Stimulated activated CD8-positive, alpha-beta memory T cell treated with anti-CD3 and anti-CD28 coated beads, Interleukin-4, amount 100 ng/mL, for 1 hour (primary cell): ENCODE measurements around the gene INPP4A.

Experiments used
- DNase-seq, 2 donors: peaks; one replicate each; pipeline ENCODE4 v3.0.0-alpha.2; 2020; ENCODE audit warnings: low read depth in 2 of 2, low spot score in 1 of 2

Gene INPP4A

DNA sequence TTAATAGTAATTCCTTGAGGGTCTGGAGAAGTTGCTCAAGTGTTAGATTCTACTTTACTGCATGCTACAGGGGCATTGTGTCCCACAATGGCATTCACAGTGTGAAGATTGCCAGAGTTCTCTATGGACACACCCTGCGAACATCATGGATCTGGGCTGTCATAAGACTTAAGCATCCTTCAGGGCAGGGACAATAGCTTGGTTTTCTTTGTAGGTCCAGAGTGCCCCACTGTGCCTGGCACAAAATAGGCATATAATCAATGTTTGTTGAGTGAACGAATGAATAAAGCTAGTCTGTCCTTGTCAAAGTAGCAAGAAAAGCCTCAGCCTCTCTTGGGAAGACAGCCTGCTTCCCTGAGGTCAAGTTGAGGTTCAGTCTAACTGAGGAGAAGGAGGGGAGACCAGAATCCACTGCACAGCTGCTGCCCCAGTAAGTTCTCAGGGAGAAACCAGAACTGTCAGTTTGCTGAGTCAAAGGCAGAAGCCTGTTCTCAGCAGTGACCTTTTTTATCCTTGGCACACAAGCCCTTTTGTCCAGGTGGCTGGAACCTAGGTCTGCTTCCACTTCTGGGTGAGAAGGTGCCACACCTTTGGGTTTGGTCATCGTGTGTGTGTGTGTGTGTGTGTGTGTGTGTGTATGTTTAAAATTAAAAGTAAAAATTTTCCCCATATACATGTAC lies 15.0 kb downstream of the INPP4A start:
- DNase-seq, result no peak

DNA sequence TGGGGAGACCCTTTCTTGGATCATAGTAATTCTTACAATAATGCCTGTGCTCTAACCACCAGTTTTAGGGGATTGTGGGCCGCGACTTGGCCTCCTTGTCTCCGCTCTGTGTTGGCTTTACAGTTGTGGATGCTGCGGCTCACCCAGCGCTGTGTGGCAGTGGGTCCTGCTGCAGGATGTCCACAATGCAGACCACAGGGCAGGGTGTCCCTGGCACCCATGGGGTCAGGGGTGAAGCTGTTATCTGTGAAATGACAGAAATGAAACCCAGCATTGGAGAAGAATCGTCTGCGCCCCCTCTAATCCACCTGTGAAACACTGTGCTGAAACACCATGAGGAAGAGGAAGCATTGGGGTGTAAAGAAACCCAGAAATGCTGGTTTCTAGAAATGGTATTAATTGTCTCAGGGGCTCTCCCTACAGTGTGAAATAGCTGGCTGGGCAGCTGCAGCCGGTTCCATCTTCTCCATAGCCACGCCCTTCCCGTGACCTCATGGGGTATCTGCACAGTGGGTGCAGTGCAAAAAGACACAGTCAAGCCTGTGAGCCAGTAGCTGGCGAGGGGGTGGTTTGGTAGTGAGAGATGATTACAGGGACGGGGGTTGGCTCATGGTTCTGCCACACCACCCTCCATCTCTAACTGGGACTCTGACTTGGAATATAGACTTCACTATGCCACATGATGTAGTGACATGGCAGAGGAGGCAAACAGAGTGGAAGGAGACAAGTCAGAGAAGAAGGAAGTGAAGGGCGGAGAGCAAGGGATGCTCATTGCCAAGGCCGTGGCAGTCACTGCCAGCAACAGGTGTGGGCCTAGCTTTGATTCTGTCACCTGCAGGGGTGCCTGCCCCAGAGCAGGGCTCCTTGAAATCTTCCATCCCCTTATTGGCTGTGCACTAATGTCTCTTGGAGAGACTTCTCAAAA lies 16.2 kb downstream of the INPP4A start:
- peak in 1 of 2 donors; percentile 50 for DNase-seq

DNA sequence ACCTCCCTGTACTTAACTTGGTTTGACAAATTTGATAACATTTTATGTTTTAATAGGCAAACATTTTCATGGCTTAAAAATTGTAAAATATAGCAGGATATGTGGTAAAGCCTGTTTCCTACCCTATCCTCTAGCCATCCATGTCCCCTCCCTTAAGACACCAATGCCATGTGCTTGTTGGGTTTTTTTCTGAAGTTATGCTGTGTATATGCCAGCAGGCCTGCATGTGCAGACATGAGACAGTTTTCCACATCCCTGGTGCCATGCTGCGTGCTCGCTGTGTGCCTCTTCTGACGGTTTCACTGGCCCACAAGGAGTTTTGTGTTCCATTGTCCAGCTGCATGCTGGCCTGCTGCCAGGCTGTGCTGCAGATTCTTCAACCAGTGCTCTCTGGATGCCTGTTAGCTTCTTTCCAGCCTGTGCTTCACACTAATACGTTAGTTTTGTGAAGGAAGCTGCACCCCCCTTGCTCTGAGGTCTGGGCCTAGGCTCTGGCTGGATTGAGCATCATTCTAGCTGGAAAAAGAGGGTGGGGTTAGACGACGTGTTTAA lies 16.9 kb downstream of the INPP4A start:
- no peak for DNase-seq

DNA sequence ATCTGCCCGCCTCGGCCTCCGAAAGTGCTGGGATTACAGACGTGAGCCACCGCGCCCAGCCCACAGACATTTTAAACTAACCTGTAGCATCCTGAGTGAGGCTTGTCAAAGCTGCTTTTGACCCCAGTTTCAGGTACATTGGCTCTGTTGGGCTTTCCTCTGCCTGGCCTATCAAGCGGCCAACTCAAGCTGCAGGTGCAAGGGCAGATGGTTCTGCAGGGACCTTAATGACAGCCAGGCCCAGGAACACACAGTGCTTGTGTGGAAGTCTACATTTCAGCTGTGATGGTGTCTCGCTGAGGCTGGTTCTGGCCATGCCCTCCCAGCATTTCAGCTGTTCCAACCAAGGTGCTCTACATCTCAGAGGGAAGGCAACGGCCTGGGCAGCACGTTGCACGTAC lies 18.4 kb downstream of the INPP4A start:
- DNase-seq, result no peak

DNA sequence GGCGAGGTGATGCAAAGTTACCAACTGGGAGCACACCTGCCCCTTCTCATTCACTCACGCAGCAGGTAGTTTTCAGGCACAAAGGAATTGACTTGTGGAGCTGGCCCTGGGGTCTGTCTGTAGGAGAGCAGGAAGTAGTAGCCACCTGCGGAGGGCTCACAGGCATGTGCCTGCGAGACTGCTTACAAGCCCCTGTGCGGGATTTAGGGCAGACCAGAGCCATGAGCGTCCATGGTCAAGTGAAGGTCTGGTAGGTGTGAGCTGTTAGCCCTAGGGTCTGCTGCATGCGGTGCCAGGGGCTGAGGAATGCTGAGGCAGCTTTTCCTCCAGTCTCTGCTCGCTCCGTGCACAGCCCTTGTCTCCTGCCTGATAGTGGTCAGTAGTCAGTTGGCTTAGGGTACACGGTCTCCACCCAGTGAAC lies 18.9 kb downstream of the INPP4A start:
- no peak for DNase-seq

DNA sequence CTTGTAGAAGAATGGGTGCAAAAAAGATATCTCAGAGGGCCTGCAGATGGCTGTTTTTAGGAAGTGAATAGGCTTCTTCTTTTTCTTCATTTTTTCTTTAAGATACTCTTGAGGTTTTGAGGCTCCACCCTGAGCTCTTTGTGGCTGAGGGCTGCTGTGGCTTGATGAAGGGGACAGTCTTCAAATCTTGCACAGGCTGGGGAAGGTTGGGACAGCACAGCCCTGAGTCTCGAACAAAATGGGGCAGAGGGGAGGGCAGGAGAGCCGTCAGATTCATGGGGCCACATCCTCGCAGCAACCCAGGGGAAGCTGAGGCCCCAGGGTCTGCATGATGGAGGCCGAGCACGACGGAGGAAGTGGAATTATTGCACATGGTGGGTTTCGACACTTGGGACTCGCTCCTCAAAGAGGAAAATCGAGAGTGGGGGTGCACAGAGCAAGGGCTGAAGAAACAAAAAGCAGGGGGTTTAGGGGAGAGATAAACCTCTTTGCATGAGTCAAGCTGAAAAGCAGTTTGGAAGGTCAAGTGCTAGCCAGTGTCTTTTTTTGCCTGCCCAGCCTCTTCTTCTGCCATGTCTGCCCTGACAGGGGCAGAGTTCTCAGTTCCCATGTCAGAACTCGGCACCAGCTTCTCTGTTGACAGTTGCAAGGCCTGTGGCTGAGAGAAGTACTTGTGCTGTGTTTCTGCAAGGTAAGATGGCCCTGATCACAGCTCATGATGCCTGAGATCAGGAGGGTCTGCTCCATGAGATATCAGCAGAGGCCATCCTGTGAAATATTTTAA lies 19.5 kb downstream of the INPP4A start:
- DNase-seq, result no peak

DNA sequence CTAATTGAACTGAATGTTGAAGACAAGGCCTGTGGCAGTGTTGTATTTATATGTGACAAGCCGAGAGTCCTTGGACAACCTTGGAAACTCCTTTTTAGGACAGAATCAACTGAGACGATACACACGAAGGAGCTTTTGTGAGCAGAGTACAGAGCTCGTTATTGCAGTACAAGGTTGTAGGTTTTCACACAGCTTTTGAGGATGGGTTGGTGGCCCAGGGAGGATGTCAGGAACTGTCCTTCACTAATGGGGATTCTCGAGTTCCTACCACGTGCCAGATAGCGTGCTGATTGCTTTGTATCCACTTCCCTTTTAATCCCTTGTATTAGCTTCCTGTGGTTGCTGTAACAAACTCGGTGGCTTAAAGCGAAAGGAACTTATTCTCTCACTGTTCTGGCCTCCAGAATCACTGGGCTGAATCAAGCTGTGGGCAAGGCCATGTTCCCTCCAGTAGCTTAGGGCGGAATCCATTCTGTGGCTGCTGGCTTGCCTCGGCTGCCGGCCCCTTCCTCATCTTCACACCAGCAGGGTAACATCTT lies 20.2 kb downstream of the INPP4A start:
- DNase-seq, result no peak

DNA sequence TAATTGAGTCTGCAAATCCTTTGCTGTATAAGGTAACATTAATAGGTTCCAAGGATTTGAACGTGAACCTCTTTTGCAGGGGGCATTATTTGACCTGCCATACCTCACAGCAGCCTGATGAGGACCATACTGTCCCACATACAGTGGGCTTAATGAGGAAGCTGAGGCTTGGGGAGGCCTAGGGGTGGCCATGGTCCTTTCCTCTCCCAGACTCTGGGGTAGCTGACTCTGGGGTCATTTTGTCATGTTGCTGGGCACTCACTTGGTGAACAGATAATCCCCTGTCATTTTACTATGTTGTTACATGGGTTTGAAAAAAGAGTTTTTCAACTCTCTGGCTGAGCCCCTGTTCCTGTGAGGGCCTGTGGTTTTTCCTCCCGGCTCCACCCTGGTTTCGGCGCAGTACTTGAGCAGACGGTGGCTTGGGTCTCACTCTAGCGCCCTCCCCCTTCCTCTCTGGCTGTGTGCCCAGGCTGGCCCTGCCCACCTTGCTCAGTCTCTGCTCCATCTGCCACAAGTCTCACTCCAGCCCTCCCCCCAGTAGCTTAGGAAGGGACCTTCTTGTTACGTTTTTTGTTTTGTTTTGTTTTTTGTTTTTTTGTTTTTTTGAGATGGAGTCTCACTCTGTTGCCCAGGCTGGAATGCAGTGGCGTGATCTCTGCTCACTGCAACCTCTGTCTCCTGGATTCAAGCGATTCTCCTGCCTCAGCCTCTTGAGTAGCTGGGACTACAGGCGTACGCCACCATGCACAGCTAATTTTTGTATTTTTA lies 21.0 kb downstream of the INPP4A start:
- peak; percentile 47 to 63 for DNase-seq

DNA sequence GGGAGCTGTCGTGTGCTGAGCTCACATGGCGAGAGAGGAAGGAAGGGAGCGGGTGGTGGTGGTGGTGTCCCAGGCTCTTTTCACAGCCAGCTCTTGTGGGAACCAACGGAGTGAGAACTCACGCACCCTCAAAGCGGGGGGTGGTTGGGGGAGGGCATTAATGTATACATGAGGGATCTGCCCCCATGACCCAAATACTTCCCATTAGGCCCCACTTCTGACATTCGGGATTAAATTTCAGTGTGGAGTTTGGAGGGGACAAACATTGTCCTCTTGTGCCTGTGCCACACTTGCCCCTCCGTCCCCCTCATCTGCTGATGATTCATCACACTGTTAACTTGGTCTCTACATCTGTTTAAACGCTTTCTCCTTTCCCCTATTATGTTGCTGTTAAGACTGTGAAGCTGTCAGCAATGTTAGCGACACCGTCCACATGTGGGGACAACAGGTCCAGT lies 22.5 kb downstream of the INPP4A start:
- DNase-seq, result no peak

DNA sequence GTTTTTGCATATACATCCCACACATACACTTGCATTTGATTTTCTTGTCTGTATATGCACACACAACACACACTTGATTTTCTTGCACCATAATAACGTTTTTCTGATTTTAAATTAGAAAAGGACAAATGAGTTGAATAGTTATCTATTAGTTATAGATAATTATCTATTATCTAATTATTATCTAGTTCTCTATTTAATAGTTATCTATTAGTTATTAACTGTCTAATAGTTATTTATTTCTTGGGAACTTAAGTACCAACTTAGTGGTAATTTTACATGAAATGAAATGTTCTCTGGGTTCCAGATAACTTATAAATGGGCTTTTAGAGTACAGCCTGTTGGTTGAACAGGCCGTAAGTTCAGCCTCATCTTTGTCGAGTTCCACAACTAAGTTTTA lies 23.0 kb downstream of the INPP4A start:
- DNase-seq, result no peak

DNA sequence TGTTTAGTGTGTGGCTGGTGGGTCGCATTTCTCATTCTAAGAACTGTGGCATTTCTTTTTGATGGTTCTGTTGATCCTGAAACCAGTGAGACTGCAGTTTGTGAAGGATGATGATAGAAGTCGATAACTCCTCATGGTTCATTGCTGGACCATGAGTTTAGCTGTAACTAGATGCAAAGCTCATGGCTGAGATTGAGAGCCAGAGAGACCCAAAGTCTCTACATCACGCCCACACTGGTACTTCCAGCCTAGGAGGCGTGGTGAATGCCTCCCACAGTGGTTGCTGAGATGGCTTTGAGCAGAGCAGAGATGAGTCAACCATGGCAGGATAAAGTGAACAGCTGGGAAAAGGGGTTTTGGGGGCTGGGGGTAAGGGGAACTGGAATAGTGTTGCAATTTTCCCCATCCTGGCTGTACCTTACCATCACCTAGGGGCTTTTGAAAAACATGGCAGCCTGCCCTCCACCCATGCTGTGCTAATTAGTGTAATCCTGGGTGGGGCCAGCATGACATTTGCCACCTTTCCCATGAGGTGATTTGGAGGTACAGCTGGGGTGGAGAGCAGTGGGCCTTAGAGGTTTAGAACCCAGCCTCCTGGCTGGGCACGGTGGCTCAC lies 24.1 kb downstream of the INPP4A start:
- DNase-seq, result no peak

DNA sequence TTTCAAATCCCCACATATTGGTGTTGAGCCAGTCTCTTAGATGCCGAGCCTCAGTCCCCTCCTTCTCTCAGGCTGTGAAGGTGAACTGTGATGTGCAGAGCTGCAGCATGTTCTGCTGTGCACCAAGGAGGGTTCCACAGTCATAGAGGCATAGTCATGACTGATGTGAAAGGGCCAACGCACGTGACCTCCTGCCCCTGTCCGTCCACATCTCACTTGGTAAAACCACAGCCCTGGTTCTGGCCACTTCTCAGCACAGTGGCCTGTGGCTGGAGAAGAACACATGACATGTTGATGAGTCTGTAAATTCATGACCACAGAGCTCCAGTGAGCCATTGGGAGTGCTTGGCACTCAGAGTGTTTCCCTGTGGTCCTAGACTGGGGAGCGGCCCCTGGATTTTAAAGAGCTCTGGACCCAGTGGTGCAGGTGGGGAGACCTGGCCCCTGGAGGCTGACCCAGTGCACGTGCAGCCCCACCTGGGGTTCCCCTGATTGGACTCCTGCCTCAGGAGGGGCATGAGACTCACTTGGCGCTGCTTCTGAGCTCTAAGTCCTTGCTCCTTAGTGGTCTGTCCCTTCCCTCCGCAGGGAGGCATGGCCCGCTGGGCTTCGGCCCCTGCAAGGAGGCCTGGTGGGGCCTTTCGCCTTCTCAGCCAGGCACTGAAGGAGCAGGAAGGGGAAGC lies 25.3 kb downstream of the INPP4A start:
- DNase-seq, result no peak

DNA sequence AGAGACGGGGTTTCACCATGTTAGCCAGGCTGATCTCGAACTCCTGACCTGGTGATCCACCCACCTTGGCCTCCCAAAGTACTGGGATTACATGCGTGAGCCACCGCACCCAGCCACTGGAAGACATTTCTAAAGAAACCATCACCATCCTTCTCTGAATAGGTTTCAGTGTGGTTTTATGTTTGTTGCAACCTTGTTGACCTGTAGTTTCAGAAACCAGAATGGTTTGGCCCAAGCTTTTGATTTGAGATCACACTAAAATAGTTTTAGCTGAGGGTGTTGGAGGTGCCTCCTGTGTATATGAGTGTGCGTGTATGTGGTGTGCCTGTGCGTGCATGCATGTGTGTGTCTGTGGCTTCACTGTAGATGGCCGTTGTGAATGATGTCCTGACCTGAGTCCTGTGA lies 26.2 kb downstream of the INPP4A start:
- DNase-seq, result no peak

DNA sequence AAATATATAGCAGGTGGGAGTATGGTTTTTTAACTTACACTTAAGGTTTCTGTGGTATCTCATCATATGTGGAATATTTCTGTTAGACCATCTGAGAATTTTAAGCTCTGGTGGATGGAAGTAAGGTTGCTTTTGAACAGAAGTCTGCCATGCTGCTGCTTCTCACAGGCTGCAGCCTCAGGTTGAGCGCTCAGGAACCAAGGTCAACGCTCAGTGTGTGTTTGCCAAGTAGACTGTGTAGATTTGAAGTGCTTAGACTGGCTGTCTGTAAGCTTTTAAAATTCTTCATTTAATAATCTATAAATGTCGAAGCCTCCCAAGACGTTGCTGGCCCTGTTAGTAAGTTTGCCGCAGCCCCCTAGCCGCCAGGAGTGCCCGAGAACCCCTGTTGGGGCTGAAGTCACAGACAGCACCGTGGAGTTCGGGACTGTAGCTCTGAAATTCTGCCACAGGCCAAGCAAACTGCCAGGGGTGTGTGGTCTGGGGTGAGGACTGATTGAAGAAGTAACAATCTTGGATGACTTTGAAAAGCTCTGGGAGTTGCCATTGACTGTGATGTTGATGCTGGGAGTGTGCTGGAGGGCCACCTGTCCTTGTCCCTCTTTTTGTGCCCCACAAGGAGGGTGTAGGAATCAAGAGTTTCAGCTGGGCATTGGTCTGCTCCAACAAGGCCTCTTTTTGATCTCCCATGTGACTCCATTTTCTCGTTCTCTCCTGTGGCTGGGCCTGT lies 26.9 kb downstream of the INPP4A start:
- no peak for DNase-seq

DNA sequence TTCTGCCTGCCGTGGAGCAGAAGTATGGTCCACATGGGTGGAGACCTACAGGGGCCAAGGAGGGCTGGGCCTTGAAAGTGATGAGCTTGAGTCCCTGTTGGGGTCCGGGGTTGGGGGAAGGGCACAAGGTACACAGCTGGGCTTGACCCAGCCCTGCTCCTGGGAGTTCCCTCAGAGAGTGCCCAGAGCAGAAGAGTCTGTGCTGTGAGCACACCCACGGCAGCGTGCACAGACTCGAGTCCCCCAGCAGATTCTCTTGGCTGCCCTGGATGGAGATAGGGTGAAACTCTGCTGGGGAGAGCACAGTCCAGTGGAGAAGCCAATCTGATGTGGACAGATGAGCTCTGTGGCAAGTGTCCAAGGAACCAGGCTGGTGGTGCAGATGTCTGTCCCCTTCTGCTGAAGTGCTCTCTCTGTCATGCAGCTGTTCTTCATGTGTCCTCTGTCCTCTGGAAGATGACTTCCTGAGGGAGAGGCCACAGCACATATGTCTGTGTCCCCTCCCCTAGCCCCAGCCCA lies 27.5 kb downstream of the INPP4A start:
- no peak for DNase-seq

DNA sequence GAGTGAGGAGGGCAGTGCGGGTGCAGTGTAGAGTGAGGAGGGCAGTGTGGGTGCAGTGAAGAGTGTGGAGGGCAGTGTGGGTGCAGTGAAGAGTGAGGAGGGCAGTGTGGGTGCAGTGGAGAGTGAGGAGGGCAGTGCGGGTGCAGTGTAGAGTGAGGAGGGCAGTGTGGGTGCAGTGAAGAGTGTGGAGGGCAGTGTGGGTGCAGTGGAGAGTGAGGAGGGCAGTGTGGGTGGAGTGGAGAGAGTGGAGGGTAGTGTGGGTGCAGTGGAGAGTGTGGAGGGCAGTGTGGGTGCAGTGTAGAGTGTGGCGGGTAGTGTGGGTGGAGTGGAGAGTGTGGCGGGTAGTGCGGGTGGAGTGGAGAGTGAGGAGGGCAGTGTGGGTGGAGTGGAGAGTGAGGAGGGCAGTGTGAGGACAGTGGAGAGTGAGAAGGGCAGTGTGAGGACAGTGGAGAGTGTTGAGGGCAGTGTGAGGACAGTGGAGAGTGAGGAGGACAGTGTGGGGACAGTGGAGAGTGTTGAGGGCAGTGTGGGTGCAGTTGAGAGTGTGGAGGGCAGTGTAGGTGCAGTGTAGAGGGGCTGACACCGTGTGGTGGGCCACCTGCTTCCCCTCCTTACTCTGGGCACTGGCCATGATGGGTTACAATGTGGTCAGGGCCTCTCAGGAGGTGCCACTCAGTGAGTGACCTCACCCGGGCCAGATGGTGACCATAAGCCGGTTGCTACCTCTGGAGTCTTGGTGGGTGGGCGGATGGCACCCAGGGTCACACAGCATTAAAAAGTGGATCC lies 28.5 kb downstream of the INPP4A start:
- no peak for DNase-seq

DNA sequence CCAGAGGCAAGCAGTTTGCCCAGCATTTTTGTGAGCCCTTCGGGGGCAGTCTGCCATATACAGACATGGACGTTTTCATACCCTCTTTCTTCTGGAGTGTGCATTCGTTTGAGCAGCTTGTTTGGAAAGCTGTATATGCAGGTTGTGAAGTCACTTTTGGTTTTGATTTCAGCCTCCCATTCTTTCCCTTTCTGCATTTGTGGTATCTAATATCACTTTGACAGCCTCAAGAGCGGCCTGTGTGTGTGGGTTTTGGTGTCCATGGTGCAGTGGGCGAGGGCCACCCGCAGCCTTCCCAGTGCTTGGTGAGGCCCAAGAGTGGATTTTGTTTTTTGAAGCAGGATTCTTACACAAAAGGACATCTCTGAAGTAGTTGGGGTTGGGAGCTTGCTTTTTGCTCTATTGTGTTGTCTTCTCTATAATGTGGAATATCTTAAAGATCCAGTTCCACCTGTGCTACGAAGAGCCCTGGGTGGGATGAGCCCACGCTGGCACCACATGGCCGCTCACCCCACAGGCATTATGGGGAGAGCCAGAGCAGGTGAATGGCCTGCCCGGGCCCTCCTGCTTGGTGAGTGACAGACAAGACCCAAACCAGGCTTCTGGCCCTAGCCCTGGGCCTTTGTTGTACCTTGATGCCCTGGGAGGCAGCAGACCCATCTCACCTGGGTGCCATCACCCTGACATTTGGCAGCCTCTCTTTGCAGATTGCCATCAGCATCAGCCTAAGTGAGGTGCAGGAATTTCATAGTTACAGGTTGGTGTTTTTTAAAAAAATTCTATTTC lies 29.5 kb downstream of the INPP4A start:
- DNase-seq, result no peak
